ENCODE data around the gene LCOR. TPM values are rescaled to one million over a fixed set of nuclear protein-coding genes. Genes with fewer than 3 reads are reported as not detected.
A peak's percentile ranks its signal among the peaks of the same experiment; 100 is the strongest.

The LCOR gene
- total RNA-seq, 1 experiment from 2014 or later, result 23.9 TPM

- TF ChIP-seq ZNF138 (CRISPR knock-in tag; conservative IDR thresholded peaks at IDR 0.05), result no peak
Measured at GRCh38 chr10:96843823-96844222, 11.7 kb downstream of the LCOR start (continued).

DNA sequence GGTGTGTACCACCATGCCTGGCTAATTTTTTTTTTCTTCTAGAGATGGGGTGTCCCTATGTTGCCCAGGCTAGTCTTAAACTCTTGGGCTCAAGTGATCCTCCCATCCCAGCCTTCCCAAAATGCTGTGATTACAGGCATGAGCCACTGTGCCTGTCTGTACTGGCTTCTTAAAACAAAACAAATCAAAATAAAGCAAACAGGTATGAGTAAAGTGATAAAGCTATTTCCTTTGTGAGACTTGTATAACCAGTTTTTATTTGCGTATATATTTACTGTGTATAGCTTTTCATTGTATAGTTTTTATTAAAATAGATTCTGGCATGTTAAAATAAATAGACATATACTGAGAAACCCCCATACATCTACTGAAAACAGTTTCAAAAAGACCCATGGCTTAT, 14.3 kb downstream of the LCOR start:
- no peak for DNase-seq (ENCODE audit: low spot score)
- Mint-ChIP-seq H3K27me3 (ENCODE audit: low read depth) (no peaks in the 10 kb centered on the region), H3K9me3 (no peaks in the 10 kb centered on the region), H3K27ac (peak overlapping the region; percentile 58; the same call in 1 of the 2 replicates), H3K4me1 (peaks cover 48% of the 10 kb centered on the region), H3K36me3 (no peaks in the 10 kb centered on the region), H3K4me3 (no peak overlapping the region)
- ChIA-PET CTCF (interaction anchor here (1.2 kb wide), 1 partner anchor 14 kb away, joined by 3 read pairs; the partner anchor contains the start of gene LCOR), POLR2A (no interaction called here)
- ATAC-seq, result no peak
- no peak for TF ChIP-seq NR1H2 (CRISPR knock-in tag; IDR thresholded peaks at IDR 0.05)
- TF ChIP-seq SMAD4 (CRISPR knock-in tag; IDR thresholded peaks at IDR 0.05), result no peak
- no peak for TF ChIP-seq CDX4 (CRISPR knock-in tag; IDR thresholded peaks at IDR 0.05; ENCODE audit: borderline replicate concordance)
- TF ChIP-seq TEAD4 (CRISPR knock-in tag; IDR thresholded peaks at IDR 0.05), result no peak
- no peak for TF ChIP-seq ETV6 (CRISPR knock-in tag; IDR thresholded peaks at IDR 0.05)
- TF ChIP-seq, protein P1, sequence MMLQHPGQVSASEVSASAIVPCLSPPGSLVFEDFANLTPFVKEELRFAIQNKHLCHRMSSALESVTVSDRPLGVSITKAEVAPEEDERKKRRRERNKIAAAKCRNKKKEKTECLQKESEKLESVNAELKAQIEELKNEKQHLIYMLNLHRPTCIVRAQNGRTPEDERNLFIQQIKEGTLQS (CRISPR knock-in tag; conservative IDR thresholded peaks at IDR 0.05), result no peak
- TF ChIP-seq FOXP1 (CRISPR knock-in tag; IDR thresholded peaks at IDR 0.05; ENCODE audit: borderline replicate concordance), result no peak
- no peak for TF ChIP-seq ZNF416 (CRISPR knock-in tag; IDR thresholded peaks at IDR 0.05)
- TF ChIP-seq, protein P2, sequence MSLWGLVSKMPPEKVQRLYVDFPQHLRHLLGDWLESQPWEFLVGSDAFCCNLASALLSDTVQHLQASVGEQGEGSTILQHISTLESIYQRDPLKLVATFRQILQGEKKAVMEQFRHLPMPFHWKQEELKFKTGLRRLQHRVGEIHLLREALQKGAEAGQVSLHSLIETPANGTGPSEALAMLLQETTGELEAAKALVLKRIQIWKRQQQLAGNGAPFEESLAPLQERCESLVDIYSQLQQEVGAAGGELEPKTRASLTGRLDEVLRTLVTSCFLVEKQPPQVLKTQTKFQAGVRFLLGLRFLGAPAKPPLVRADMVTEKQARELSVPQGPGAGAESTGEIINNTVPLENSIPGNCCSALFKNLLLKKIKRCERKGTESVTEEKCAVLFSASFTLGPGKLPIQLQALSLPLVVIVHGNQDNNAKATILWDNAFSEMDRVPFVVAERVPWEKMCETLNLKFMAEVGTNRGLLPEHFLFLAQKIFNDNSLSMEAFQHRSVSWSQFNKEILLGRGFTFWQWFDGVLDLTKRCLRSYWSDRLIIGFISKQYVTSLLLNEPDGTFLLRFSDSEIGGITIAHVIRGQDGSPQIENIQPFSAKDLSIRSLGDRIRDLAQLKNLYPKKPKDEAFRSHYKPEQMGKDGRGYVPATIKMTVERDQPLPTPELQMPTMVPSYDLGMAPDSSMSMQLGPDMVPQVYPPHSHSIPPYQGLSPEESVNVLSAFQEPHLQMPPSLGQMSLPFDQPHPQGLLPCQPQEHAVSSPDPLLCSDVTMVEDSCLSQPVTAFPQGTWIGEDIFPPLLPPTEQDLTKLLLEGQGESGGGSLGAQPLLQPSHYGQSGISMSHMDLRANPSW (CRISPR knock-in tag; conservative IDR thresholded peaks at IDR 0.05; ENCODE audit: low read depth), result no peak
- no peak for TF ChIP-seq IRF1 (CRISPR knock-in tag; IDR thresholded peaks at IDR 0.05)

GRCh38 chr10:96846926-96847325, 14.8 kb downstream of the LCOR start:
- ATAC-seq (no peak), DNase-seq (ENCODE audit: low spot score) (no peak)
- no peak overlapping the region for H3K4me3 Mint-ChIP-seq
- POLR2A ChIA-PET, result no interaction called here
- no peaks in the 10 kb centered on the region for H3K36me3 Mint-ChIP-seq
- no peaks in the 10 kb centered on the region for H3K9me3 Mint-ChIP-seq
- H3K27ac Mint-ChIP-seq, result peak overlapping the region; percentile 58; the same call in 1 of the 2 replicates
- peaks cover 48% of the 10 kb centered on the region for H3K4me1 Mint-ChIP-seq
- H3K27me3 Mint-ChIP-seq (ENCODE audit: low read depth), result no peaks in the 10 kb centered on the region
- CTCF ChIA-PET, result interaction anchor here (0.7 to 1.2 kb wide), 2 partner anchors 10 to 14 kb away, joined by 3 read pairs; partner anchors contain the start of gene LCOR
- no peak for TF ChIP-seq ZNF532 (CRISPR knock-in tag; IDR thresholded peaks at IDR 0.05; ENCODE audit: borderline replicate concordance)
- TF ChIP-seq ZNF121 (CRISPR knock-in tag; IDR thresholded peaks at IDR 0.05), result no peak
- TF ChIP-seq, protein P3, sequence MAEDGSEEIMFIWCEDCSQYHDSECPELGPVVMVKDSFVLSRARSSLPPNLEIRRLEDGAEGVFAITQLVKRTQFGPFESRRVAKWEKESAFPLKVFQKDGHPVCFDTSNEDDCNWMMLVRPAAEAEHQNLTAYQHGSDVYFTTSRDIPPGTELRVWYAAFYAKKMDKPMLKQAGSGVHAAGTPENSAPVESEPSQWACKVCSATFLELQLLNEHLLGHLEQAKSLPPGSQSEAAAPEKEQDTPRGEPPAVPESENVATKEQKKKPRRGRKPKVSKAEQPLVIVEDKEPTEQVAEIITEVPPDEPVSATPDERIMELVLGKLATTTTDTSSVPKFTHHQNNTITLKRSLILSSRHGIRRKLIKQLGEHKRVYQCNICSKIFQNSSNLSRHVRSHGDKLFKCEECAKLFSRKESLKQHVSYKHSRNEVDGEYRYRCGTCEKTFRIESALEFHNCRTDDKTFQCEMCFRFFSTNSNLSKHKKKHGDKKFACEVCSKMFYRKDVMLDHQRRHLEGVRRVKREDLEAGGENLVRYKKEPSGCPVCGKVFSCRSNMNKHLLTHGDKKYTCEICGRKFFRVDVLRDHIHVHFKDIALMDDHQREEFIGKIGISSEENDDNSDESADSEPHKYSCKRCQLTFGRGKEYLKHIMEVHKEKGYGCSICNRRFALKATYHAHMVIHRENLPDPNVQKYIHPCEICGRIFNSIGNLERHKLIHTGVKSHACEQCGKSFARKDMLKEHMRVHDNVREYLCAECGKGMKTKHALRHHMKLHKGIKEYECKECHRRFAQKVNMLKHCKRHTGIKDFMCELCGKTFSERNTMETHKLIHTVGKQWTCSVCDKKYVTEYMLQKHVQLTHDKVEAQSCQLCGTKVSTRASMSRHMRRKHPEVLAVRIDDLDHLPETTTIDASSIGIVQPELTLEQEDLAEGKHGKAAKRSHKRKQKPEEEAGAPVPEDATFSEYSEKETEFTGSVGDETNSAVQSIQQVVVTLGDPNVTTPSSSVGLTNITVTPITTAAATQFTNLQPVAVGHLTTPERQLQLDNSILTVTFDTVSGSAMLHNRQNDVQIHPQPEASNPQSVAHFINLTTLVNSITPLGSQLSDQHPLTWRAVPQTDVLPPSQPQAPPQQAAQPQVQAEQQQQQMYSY (CRISPR knock-in tag; IDR thresholded peaks at IDR 0.05), result no peak
- no peak for TF ChIP-seq TEAD4 (CRISPR knock-in tag; IDR thresholded peaks at IDR 0.05)
- no peak for TF ChIP-seq ETV6 (CRISPR knock-in tag; IDR thresholded peaks at IDR 0.05)
- no peak for TF ChIP-seq ZBTB43 (CRISPR knock-in tag; IDR thresholded peaks at IDR 0.05)
